Stimulated activated CD8-positive, alpha-beta memory T cell treated with anti-CD3 and anti-CD28 coated beads, Interleukin-7, amount 100 ng/mL, for 24 hours (primary cell): ENCODE measurements around the gene IQCH.
"Not testable (repeated sequence)": the region's sequence is repeated elsewhere in the genome, so short reads cannot be mapped to it uniquely, and the experiment has no call there.

ENCODE experiments used
- DNase-seq: peaks from one replicate; pipeline ENCODE4 v3.0.0-alpha.2; 2020; ENCODE audit warnings: low read depth

IQCH gene

DNA sequence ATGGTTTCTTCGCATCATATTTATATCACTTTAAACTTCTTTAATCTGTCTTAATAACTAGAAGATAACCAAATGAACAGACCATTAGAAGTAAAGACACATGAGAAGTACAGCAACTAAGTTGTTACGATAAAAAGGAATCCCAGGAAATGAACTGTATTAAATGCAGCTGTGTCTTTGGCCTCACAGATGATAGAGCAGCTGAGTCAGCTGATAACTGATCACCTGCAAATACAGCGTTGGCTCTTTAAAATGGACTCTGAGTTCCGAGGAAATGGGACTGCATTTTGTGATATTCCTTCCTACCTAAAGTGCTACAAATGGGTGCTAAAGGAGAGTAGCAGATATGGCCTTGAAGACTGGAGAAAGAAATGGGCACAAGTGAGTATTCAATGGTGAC is 145.3 kb downstream of the IQCH start:
- no peak for DNase-seq

- no peak for DNase-seq
These were observed 146.3 kb downstream of the IQCH start for GRCh38 chr15:67400890-67401289.

DNA sequence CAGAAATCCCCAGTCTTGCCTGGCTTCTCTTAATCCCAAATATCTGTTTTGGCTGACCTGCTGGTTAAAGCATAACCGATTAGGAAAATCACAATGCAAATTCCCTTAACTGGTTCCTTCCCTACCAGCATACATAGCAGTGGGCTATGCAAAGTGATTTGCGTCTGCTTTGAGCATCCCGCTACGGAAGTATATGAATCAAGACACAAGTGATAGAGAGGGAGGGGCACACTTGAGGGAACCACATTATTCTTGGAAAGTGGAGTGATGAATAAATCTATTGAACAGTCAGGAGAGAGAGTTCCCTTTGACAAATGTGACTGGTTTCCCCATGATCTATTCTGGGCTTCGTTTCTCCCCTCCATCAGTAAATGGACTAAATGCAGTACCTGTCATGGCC is 146.8 kb downstream of the IQCH start:
- DNase-seq: no peak

DNA sequence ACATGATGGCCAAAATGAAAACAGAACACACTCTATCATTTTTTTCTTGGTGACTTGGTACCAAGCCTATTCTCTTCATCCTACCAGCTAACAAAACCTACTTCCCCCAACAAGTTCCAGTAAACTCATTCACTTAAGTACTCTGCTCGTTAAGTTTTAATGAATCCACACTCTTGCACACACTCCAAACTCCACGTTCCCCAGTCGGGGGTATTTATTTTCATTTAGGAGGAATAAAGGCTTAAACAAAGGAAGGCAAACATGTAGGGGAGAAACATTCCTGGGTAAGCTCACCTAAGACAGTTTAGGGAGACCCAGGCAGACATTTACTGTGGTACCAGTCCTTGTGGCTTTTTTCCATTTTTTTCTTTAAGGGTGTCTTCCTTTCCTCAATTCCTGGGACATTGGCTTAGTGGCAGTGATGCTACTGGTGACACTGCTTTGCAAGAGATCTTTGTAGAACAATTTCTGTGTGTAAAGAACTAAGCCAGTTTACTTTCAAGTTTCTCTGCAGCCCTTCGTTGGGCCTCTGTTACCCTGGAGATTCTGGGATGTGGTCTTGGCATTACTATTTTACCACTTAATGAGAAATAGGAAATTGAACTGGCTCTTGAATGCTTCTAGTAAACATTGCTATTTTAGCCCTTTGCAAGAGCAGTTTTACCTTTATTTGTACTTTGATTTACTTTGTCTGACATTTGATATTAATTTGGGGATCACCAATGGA is 149.0 kb downstream of the IQCH start:
- DNase-seq: no peak

DNA sequence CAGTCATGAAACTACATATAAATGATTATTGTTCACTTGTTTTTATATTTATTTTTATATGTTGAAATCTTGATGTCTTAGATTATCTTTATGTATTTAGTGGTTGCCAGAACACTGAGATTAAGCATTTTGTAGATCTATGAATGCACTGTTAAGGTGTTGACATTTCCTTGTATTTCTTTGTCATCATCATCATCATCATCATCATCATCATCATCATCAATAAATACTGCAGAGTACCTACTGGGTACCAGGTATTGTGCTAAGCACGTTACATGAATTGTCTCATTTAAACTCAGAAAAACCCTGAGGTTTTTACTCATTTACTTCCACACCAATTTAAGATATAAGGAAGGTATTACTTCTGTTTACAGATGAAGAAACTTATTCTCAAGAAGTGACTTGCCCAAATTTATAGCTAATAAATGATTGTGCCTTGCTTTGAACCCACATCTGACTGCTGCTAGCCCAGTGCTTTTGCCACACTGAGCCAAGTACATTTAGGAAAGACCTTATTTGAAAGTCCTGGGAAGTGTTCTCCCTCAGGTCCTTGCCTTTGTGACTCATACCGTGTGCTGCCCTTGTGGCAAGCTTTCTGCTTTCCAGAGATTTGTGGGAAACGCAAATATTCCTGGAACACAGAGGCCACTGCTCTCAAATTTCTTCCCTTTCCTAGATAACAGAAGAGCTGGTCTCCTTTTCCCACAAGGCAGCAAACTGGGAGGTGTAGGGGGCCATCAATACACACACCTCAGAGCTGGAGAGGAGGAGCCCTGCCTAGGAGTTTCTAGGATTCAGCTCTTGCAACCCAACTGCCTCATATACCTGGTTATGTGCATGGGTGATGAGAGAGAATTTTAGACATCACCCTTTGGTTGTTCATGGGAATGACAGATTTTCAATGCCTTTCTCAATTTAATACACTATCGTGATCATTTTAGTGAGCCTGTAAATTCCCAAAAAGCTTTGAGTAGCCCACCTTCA is 150.9 kb downstream of the IQCH start:
- DNase-seq: no peak

DNA sequence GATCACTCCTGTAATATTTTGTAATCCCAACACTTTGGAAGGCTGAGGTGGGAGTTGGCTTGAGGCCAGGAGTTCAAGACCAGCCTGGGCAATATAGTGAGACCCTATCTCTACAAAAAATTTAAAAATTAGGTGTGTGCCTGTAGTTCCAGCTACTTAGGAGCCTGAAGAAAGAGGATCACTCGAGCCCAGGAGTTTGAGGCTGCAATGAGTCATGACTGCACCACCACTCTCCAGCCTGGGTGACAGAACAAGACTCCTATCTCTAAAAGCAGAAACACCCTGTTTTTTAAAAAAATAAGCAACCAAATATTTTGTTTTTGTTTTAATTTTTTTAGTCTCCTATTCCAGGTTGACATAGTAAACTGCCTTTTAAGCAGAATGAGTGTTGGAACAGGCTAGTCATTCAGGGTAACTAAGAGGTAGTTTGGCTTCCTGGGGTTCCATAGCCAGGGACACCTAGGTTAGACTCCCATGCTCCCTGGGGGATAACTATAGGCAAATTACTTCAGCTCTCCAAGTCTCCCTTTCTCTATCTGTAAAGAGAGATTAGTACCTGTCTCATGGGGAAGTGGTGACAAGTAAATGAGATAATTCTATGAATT is 151.8 kb downstream of the IQCH start:
- no peak for DNase-seq

DNA sequence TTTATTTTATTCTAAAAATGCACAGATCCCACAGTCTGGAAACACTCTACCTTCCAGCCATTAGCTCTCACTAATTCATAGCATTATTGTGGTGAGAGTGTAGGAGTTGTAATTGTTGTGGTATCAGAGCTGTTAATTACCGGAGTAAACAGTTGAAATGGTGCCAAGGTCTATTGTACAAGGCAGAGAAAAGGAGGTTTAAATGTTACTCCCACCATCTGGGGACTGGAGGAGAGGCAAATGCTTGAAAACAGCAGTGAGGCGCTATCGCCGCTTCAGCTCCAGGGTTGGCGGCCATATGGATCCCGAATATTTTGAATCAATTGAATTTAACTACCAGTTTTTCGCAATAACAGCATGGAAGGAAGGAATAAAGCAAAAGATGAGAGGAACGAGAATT is 153.2 kb downstream of the IQCH start:
- no peak for DNase-seq

DNA sequence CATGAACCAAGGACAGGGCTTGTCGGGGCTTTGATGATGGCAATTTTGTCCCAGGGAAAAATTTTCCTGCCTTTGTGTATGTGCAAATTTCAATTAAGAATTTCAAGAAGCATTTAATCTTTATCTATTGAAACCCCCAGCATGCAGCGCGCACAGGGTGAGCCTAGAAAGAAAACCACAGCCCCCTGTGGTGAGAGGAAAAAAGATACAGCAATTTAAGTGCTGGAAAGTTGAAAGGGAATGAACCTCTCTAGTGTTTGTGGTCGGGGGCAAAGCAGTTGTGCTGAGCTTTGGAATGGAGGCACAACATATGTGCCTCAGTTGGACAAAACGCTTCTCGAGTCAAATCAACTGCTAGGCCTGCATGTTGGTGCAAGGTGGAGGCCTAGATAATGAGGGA is 154.6 kb downstream of the IQCH start:
- no peak for DNase-seq

DNA sequence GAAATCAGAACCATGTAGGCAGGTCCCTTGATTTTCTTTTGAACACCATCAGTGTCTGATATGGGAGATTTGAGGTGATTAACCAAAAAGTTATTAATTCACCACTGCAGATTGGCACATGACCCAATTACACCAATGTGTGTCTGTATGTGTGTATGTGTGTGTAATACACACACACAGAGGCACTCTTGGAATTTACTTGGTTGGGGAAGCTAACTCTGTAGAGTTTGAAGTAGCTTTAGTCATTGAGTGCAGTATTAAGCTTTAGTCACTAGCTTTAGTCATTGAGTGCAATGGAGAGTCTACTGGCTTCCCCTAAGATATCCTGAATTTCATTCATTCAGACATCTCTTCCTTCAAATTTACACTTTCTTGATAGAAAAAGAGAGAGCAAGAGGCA is 156.9 kb downstream of the IQCH start:
- no peak for DNase-seq

- DNase-seq: no peak
These were observed 159.3 kb downstream of the IQCH start for GRCh38 chr15:67413770-67414390.

DNA sequence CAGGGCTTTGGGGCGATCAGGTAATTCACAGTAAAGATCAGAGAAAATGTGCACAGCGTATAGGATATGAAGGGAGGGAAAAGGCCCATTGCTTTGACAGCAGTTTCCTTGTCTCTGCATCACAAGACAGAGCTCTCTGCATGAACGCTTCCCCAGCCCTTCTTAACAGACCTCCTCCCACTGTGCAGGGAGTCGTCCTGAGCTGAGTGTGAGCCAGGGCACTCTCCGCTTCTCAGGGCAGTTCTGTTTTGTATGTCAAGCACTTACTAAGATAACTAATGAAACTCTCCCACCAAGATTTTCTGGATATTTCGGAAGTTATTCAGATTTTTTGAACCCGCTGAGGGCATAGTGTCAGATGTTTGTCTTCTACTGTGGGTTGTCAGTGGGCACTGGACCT is 160.6 kb downstream of the IQCH start:
- no peak for DNase-seq

- no peak for DNase-seq
These were observed 162.3 kb downstream of the IQCH start for GRCh38 chr15:67416891-67417290.

DNA sequence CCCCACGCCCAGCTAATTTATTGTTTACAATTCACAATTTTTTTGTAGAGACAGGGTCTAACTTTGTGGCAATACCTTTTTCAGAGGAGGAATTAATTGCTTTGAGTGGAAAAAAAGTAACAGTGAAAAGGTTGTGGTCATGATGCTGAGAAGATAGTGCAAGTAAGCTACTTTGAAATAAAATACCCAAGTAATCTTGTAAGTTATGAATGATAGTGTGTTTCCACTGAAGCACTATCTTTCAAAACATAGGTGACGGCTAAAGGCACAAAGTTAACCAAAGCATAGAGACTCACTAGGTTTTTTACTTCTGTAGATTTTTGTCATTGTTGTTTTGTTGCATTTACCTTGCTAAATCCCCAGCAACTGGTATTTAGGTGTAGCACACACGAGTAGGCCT is 165.1 kb downstream of the IQCH start:
- DNase-seq: no peak

- no peak for DNase-seq
These were observed 165.6 kb downstream of the IQCH start for GRCh38 chr15:67420137-67420536.

GRCh38 chr15:67421105-67421504 is 166.5 kb downstream of the IQCH start:
- DNase-seq: no peak

DNA sequence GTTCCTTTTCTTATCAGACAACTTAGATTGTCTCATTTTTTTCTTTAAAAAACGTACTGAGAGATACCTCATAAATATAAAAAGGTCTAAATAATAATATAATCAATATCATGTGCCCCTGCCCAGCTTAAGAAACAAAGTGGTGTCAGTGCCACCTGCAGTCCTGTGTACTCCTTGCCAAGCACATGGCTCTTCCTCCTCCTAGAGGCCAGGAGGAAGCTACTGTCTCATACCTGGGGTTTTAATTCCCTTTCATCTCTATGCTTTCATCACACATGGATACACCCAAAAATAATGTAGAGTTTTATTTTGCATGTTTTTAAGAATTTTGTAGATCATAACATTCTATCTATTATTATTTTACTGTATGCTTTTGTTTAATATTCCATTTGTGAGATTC is 167.7 kb downstream of the IQCH start:
- no peak for DNase-seq

GRCh38 chr15:67433495-67434099 is 179.0 kb downstream of the IQCH start:
- no peak for DNase-seq

GRCh38 chr15:67436351-67437250 is 182.0 kb downstream of the IQCH start:
- DNase-seq: not testable (repeated sequence)

DNA sequence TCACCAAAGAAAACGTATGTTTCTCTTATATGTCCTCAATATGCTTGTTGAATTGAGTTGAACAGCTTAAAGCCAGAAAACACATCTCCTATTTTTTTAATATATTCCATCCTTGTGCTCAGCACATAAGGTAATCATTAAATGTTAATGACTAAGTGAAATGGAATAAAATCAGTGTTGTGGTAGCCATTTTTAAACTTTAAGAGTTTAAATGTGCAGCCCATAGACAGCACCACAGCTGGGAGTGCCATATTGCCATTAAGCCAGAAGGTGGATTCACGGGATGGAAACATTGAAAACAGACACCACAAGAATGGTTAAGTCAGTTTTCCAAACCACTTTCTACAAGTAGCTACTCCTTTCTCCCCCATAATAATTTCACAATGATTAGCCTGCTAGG is 189.5 kb downstream of the IQCH start:
- no peak for DNase-seq

DNA sequence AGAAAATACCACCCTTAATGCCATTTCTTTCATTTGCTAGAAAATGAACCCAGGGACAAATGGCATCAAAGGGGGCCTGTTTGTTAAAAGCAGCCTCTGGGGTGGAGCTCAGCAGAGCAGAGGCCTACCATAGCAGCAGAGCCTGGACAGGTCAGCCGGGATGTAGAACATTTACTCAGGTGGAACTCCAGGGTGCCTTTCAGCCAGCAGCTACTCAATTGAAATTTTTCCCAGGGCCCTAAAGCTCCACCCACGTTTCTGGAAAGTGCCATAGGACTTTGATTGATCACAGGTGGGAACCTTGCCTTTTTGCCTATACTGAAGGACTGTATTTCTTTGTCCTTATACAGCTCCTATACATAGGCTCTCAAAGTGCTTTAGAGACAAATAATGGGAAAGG is 191.9 kb downstream of the IQCH start:
- DNase-seq: no peak

- DNase-seq: not testable (repeated sequence)
These were observed 193.8 kb downstream of the IQCH start for GRCh38 chr15:67448372-67448771.
